ENCODE data around the gene MAS1. TPM values are rescaled to one million over a fixed set of nuclear protein-coding genes. Genes with fewer than 3 reads are reported as not detected.

The MAS1 gene
- total and polyA plus RNA-seq, 2 of the 13 experiments (the other 11 are each of a cell fraction or from before 2014, with no cell fraction given) = not detected

DNA sequence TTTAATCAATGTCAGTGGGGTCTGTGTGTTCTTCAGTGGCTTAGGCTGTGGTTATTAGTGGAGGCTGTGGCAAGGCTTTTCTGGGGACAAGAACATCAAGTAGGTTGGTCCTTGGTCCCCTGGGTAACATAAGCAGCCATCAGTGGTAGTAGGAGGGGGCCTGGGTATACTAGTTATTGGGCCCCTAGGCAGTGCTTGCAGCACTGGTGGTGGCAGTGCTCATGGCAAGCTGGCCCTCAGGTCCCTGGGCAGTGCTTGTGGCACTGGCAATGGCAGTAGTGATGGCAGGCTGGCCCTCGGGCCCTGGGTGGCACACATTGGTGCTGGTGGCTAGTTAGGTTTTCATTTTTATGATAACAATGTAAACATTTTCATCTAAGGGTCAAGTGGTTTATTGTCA is 32.5 kb upstream of the MAS1 start:
- H3K9ac ChIP-seq (ENCODE audit: insufficient read depth, low read depth, low read length) = no peak overlapping the region
- peaks cover 0 to 2% of the 10 kb centered on the region in 2 experiments; a peak in 1 of 5 replicates for H3K27me3 ChIP-seq (ENCODE audit: control insufficient read depth in 1 of 2, insufficient read depth in 2 of 2, low read length in 2 of 2)
- intact Hi-C loops (cut with micrococcal nuclease; ENCODE audit: unreplicated experiment) = no loop called here
- H3K4me2 ChIP-seq (ENCODE audit: low read depth, low read length) = no peak overlapping the region
- DNase-seq (ENCODE audit: low spot score) (no peak), FAIRE-seq (no peak), ATAC-seq (no peak)
- no peak overlapping the region for H3K4me3 ChIP-seq (replicated peaks in 1 of 3; ENCODE audit: insufficient read depth in 1 of 3, low read depth in 2 of 3, low read length in 3 of 3)
- ChIA-PET POLR2A (no interaction called here), CTCF (ENCODE audit: low intra/inter-chr PET ratio, low total read pairs) (no interaction called here)
- no peaks in the 10 kb centered on the region for H3K9me3 ChIP-seq (ENCODE audit: low read length)
- H3K79me2 ChIP-seq (ENCODE audit: insufficient read depth, low read length) = no peaks in the 10 kb centered on the region
- no peak for TF ChIP-seq ZNF577 (CRISPR knock-in tag; IDR thresholded peaks at IDR 0.05; ENCODE audit: borderline replicate concordance, low read depth)
- no peak for TF ChIP-seq ZNF513 (CRISPR knock-in tag; conservative IDR thresholded peaks at IDR 0.05)
- no peak for TF ChIP-seq ZNF180 (CRISPR knock-in tag; IDR thresholded peaks at IDR 0.05; ENCODE audit: borderline replicate concordance, low read depth)
- no peak for TF ChIP-seq ZBTB42 (CRISPR knock-in tag; IDR thresholded peaks at IDR 0.05)
- no peak for TF ChIP-seq PRPF4 (IDR thresholded peaks at IDR 0.05; ENCODE audit: low read depth, low read length, poor library complexity, severe bottlenecking)
- TF ChIP-seq ZNF335 (CRISPR knock-in tag; IDR thresholded peaks at IDR 0.05) = no peak
- no peak for TF ChIP-seq ZFP1 (CRISPR knock-in tag; IDR thresholded peaks at IDR 0.05)
- TF ChIP-seq, protein P1, sequence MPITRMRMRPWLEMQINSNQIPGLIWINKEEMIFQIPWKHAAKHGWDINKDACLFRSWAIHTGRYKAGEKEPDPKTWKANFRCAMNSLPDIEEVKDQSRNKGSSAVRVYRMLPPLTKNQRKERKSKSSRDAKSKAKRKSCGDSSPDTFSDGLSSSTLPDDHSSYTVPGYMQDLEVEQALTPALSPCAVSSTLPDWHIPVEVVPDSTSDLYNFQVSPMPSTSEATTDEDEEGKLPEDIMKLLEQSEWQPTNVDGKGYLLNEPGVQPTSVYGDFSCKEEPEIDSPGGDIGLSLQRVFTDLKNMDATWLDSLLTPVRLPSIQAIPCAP (CRISPR knock-in tag; IDR thresholded peaks at IDR 0.05; ENCODE audit: low read depth) = no peak
- TF ChIP-seq CHD4 (IDR thresholded peaks at IDR 0.05; ENCODE audit: borderline replicate concordance, low read length) = no peak
- no peak for TF ChIP-seq MAZ (IDR thresholded peaks at IDR 0.05; ENCODE audit: borderline replicate concordance, low read depth, low read length)
- TF ChIP-seq MAZ (CRISPR knock-in tag; IDR thresholded peaks at IDR 0.05; ENCODE audit: low read depth) = no peak
- no peak for TF ChIP-seq SSRP1 (CRISPR knock-in tag; IDR thresholded peaks at IDR 0.05)
- TF ChIP-seq ZNF678 (CRISPR knock-in tag; IDR thresholded peaks at IDR 0.05) = no peak
- no peak for TF ChIP-seq ZEB1 (IDR thresholded peaks at IDR 0.05; ENCODE audit: insufficient replicate concordance, low read depth)
- WGBS (ENCODE audit: low lambda C conversion rate) = 0% methylated on average over 1 of the region's 1 CpG
- BruUV-seq (replicated peaks) = no TSS peak
- H3K4me1 ChIP-seq (ENCODE audit: insufficient read depth, low read length) = no peaks in the 10 kb centered on the region
- H3K27ac ChIP-seq (ENCODE audit: extremely low read length, insufficient read depth, low read length) = no peak overlapping the region
- no peaks in the 10 kb centered on the region for H3K36me3 ChIP-seq (replicated peaks in 1 of 2; ENCODE audit: control insufficient read depth in 1 of 2, insufficient read depth in 2 of 2, low read length in 2 of 2)
- in situ Hi-C loops (cut with HindIII; ENCODE audit: extremely low pct_ligation_motif_present, low pct_unique_long_range_greater_than_20kb) = no loop called here
- no peak overlapping the region for H2AFZ ChIP-seq (ENCODE audit: low read length)
- no peaks in the 10 kb centered on the region for H4K20me1 ChIP-seq (ENCODE audit: insufficient read depth, low read length)

Data from HepG2 (cell line).